ENCODE measurements around the gene PERCC1.
"Not testable (repeated sequence)": the region's sequence is repeated elsewhere in the genome, so short reads cannot be mapped to it uniquely, and the experiment has no call there.

PERCC1 gene

DNA sequence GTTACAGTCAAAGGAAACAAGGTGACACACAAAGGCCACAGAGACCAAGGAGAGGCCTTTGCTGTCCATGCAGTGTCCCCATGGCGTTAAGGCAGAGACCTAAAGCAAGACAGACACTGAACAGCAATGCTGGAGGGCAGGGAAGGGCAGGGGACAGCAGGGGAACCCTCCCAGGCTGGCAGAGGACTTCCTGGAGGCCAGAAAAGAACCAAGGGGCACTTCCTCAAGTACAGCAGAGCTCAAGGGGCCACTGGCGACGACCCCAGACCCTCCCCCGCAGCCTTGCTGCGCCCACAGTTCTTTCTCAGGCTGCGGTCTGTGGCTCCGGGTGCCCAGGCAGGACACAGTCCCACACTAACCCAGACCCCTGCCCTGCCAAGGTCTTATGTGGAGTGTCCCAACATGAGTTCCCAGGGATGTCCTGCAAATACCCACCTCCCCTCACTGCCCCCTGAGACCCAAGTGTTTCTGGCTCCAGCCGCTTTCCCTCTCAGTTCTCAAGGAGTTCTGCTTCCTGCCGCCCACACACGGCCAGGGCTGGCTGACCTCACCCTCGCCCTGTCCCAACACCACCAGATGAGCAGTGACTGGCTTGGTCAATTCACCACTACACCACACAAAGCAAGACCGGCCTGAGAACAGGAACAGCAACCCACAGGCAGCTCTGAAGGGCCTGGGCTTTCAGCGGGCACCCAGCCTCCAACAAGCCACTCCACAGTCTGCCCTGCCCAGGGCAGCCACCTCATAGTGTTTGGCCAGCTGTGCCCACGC lies 39.8 kb downstream of the PERCC1 start:
- no peak for DNase-seq

DNA sequence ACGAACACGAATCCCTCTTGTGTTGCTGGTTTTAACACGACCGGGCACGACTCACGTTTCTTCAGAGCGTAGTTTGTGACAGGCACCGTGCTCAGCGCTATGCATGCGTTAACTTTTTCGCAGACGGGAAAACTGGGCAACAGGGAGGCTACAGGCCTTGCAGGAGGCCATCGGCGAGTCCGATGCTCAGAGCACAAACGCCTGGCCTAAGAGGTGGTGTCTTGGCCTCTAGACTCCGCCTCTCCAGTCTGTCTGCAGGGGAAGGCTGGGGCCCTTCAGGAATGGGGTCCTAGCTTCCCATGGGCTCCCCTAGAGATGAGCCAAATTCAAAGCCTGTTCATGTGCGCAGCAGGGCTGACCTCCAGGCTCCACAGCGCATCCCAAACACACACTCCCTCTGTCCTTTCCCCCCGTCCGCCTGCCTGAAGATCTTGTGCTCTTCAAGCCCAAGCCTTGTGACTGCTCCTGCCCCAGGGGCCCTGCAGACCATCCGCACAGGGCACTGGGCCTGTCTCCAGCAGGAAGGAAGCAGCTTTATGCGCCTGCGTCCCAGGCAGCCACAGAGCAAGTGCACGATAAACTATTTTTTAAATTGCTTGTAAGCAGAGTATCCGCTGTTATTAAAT lies 40.8 kb downstream of the PERCC1 start:
- no peak for DNase-seq

DNA sequence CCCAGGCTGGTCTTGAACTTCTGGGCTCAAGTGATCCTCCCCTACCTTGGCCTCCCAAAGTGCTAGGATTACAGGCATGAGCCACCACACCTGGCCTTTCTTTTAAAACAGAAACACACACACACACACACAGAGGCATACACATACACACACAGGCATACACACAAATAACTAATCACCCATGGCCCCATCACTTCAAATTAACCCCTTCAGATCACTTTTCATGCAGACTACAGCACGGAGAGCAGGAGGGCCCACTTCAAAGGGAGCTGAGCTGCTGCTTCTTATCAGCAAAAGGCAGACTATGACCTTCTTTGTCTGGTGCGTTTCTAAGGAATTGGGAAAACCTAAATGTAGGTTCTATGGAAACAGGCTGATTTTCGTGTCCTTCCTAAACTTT lies 42.1 kb downstream of the PERCC1 start:
- DNase-seq, result no peak

DNA sequence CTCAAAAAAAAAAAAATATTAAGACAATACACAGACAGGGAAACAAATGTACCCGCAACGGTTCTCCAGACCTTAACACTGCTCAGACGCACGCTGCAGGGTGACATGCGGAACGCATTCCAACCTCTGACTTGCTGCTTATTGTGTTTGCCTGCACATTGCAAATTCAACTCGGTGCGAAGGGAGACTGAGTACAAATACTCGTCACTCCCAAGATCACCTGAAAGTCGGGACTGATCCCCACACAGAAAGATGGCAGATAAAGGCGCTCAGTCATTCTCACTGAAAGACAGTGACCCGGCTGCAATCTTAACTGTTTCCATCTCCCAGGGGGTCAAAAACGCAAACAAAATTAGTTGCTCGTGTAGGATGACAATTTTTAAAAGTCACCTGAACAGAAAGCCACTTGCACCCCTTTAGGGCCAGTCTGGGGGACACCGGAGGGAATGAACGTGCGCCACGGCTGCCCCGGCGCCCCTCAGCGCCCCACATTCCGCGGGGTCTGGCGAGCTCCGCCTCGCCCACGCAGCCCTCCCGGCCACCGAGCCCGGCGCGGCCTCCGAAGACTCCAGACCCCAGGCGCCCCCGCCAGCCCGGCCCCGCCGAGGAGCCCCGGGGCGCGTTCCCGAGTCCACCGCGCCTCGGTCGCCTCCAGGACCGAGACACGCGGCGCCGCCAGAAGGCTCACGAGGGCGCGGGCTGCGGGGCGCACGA lies 43.4 kb downstream of the PERCC1 start:
- no peak for DNase-seq

DNA sequence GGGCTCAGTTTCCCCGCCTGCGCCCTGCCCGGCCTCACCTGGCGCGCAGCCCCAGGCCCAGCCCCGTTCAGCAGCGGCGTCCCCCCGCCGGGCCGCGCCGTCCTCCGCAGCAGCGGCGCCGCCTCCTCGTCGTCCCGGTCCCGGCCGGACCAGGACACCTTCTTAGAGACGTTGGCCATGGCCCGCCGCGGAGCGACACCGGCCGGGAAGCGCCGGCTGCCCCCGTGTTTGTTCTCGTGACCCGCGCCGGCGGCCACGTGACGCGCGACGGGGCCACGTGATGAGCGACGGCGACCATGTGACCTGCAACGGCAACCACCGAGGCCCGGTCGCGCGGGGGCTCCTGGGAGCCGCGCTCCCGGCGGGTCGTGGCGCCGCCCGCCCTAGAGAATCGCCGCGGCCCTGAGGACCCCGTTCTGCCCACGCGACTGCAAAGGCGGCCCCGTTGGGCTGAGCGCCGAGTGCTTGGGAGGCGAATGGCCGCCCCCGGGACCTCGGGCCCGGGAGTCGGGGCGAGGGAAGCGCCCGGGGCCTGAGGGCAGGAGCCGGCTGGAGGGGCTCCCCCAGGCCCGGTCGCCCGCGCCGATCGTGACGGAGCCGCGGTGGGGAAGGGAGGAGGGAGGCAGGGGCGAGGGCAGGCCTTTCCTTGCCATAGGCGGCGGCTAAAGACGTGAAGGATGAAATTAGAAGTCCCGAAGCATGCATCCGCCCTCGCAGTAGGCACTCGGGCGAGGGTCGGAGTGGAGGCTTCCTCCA lies 44.1 kb downstream of the PERCC1 start, which contains the start of gene CLCN7:
Gene CLCN7, minus strand, starts transcription at position 233 of the 756 bp plus-strand sequence. Its CDS starts 54 bp downstream, at position 179.
- peak; percentile 86 to 87 for DNase-seq

DNA sequence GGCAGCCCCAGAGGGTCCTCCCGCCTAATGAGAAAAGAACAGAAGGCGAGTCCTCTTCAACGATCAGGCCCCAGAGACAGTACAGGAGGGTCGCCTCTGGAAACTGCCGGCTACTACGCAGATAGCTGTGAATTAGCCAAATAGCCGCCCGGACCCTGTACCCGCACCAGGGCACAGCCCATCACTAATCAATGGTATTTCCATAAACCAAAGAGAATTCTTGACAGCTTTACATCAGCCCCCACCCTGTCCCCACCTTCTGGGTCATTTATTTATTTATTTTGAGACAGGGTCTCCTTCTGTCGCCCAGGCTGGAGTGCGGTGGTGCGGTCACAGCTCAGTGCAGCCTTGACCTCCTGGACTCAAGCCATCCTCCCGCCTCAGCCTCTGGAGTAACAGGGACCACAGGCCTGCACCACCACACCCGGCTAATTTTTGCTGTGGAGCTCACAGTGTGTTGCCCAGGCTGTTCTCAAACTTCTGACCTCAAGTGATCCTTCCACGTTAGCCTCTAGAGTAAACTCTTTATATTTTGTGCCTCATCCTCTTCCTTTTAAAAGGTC lies 44.8 kb downstream of the PERCC1 start:
- DNase-seq, result no peak

DNA sequence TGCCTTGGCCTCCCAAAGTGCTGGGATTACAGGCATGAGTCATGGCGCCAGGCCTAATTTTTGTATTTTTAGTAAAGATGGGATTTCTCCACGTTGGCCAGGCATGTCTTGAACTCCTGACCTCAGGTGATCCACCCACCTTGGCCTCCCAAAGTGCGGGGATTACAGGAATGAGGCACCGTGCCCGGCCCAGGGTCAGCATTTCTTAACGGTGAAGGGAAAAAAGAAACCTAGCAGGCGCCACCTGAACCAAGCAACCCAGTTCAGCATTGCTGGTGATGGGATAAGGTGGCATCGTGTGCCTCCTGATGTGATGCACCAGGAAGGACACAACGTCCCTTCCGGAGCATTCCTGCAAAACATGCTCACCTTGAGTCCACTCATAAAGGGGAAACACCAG lies 46.2 kb downstream of the PERCC1 start:
- no peak for DNase-seq

DNA sequence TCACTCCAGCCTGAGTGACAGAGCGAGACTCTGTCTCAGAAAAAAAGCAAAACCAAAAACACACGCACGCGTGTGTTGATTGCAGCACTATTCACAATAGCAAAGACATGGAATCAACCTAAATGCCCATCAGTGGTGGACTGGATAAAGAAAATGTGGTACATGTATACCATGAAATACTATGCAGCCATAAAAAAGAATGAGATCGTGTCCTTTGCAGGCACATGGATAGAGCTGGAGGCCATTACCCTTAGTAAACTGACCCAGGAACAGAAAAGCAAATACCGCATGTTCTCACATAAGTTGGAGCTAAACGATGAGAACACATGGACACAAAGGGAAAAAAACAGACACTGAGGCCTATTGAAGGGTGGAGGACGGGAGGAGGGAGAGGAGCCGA lies 48.1 kb downstream of the PERCC1 start:
- not testable (repeated sequence) for DNase-seq

DNA sequence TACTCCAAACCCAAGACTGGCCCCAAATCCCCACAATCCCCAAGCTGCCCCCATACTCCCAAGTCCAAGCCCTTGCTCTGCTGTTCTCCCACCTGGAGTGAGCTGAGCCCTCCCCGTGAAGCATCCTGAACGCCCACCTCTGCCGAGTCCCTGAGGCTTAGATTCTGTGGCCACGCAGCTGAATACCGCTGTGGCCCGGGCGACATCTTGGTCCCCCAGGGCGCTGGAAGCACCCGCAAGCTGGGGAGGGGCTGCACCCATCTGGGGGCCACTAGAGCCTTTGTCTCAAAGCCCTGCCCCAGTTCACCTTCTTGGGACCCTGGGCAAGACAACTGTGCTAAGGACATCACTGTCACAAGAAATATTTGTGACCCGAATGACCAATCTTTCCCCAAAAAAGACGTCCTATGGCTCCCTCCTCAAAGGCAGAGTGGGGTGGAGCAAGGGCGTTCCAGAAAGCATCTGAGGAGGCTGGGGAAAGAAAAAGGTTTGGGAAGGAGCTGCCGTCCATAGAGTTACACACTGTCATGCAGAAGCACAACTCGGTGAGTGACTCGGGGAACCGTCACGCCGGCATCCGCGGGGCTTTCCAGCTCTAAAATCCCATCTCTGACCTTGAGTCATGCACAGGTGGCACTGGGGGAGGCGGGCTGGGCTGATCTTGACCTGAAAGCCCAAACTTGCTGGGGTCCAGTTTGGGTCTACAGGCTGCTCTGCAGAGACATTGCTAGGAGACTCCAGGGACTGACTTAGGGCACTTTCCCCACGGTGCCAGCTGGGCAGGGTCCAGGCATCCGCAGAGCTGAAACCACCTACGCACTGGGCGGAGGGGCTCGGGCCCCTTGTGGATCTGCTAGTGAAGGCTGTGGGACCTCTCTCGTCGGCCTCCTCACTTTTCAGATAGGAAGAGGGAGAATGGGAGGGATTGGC lies 51.3 kb downstream of the PERCC1 start:
- DNase-seq, result no peak

Measured in stimulated activated CD4-positive, alpha-beta T cell treated with anti-CD3 and anti-CD28 coated beads, Interleukin-2, amount 100 ng/mL, for 48 hours (primary cell).